Tongue (tissue), 3 donors: ENCODE results near the gene HMCES. TPM values are rescaled to one million over a fixed set of nuclear protein-coding genes. Genes with fewer than 3 reads are reported as not detected.
A peak's percentile ranks its signal among the peaks of the same experiment; 100 is the strongest.
"Not testable (repeated sequence)": the region's sequence is repeated elsewhere in the genome, so short reads cannot be mapped to it uniquely, and the experiment has no call there.

Experiments
- DNase-seq: peaks from one replicate; pipeline ENCODE4 v3.0.0-alpha.2; 2015
- small RNA-seq: library from RNA; depleted of rRNA; stranded (forward); fragments of <200 nt; gene quantifications from one replicate; pipeline ENCODE3, GENCODE V24; 2014; ENCODE audit warnings: low replicate concordance
- total RNA-seq: library from RNA; depleted of rRNA; stranded (reverse); fragments of >200 nt; gene quantifications from one replicate; pipeline ENCODE4 v1.2.3, GENCODE V29; 2014

HMCES gene
- total RNA-seq, 1 donor from 2014 or later = 28.0 TPM

GRCh38 chr3:129349169-129349568 is 70.5 kb downstream of the HMCES start:
- not testable (repeated sequence) for DNase-seq

GRCh38 chr3:129349791-129350190 is 71.1 kb downstream of the HMCES start:
- DNase-seq = no peak

- DNase-seq = no peak
Observed at GRCh38 chr3:129352045-129352444, 73.4 kb downstream of the HMCES start.

GRCh38 chr3:129352650-129353588 is 74.2 kb downstream of the HMCES start:
- DNase-seq = peak; percentile 48

- DNase-seq = no peak
Observed at GRCh38 chr3:129353589-129353941, 74.9 kb downstream of the HMCES start.

Small RNAs within 50 kb of the gene (small RNA-seq; reads per million reads assigned to genes)
- gene MIR6826 = not detected

Other genes starting within 250 kb of the HMCES start
- gene GP9, start 218.1 kb upstream of the HMCES start, total RNA-seq = not detected
- gene RAB43, start 157.1 kb upstream of the HMCES start, total RNA-seq = 10.4 TPM
- gene ISY1, start 117.8 kb upstream of the HMCES start, total RNA-seq = 33.7 TPM
- 400 TPM for gene CNBP, start 95.0 kb upstream of the HMCES start, total RNA-seq
- 110 TPM for gene COPG1, start 29.3 kb upstream of the HMCES start, total RNA-seq
- gene EFCAB12, start 149.8 kb downstream of the HMCES start, total RNA-seq = not detected
- 24.6 TPM for gene MBD4, start 161.1 kb downstream of the HMCES start, total RNA-seq
- 37.7 TPM for gene IFT122, start 161.4 kb downstream of the HMCES start, total RNA-seq
- gene RHO, start 249.8 kb downstream of the HMCES start, total RNA-seq = not detected